ENCODE data around the gene CR1L.
"Not testable (repeated sequence)": the region's sequence is repeated elsewhere in the genome, so short reads cannot be mapped to it uniquely, and the experiment has no call there.

Gene CR1L

GRCh38 chr1:207644852-207645634, at the start of gene CR1L:
CR1L (plus strand) TSS chr1:207645133; CDS start chr1:207645234, 101 bp downstream.
- in situ Hi-C loops (cut with MboI; ENCODE audit: low sequenced_read_pairs) = no loop called here

- in situ Hi-C loops (cut with MboI; ENCODE audit: low sequenced_read_pairs) = no loop called here
Observed at GRCh38 chr1:207603777-207604176, 41.2 kb upstream of the CR1L start.

DNA sequence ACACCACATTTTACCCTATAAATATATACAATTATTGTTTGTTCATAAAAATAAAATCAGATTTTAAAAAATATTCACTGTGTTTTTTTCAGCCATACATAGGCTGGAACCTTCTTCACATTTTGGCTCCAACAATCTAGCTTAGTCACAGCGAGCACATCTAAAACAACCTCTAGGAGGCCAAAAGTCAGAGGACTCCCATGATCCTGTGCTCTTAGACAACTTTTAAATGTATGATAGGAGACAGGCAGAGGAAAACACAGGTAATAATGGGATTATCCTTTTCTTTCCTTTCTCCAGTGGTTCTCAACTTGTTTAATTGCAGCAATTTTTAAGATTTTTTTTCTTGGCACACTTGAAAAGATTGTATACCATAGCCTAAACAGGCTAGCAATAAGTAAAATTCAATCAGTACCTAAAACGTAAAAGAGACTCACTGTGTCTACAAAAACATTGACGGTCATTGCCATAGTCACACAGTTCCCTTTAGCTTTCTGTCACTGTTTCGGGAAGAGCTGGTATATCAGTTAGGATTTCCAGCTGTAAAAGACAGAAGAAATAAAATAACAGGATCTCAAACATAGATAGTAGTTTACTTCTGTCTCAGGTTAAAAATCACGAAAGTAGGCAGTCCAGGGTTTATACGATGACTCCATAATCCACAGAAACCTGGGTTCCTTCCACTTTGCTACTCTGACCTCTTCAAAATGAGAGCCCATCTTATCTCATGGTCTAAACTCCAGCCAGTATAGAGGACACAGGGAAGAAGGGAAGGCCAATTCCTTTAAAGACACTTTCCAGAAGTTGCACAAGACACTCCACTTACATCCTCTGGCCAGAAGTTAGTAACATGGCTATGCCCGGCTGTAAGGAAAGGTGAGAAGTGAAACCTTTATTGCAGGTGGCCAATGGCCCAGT, 39.2 kb upstream of the CR1L start:
- in situ Hi-C loops (cut with MboI; ENCODE audit: low sequenced_read_pairs) = no loop called here

DNA sequence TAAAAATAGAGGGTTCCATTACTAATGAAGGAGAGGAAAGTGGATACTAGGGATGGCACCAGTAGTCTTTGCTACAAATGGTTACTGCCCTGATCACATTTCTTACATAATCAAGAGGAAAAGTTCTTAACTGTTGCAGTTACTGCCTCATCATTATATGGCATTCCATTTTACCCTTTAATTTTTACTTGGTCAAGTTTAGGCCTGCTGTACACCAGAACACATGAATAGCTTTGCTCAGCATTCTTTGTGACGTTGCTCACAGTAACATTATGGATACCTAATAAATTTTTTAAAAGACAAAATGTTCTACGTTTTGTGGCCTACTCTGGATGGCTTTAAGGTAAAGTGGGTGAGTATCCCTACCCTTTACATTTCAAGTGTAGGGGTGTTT, 38.6 kb upstream of the CR1L start:
- in situ Hi-C loops (cut with MboI; ENCODE audit: low sequenced_read_pairs) = no loop called here

DNA sequence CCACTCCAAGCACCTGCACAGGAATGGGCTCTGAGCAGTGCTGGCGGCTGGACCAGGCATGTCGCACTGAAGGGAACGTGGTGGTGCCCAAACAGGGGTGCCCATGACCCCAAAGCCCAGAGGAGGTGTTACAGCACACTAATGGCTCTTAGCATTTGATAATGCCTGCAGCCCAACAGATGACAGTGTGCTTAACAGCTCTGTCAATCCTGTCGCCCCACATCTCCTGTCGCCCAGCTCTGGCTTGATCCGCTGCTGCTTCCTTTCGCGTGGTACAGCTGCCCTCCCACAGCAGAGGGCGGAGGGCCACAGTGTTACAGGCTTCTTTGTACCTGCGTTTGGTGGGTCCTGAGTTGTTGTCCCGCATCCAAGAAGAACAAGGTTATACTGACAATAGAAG, 32.2 kb upstream of the CR1L start:
- in situ Hi-C loops (cut with MboI; ENCODE audit: low sequenced_read_pairs) = no loop called here

GRCh38 chr1:207619871-207620542, 24.9 kb upstream of the CR1L start:
- in situ Hi-C loops (cut with MboI; ENCODE audit: low sequenced_read_pairs) = no loop called here

GRCh38 chr1:207620543-207620893, 24.4 kb upstream of the CR1L start:
- in situ Hi-C loops (cut with MboI; ENCODE audit: low sequenced_read_pairs) = no loop called here

- in situ Hi-C loops (cut with MboI; ENCODE audit: low sequenced_read_pairs) = not testable (repeated sequence)
Observed at GRCh38 chr1:207625504-207626071, 19.3 kb upstream of the CR1L start.

DNA sequence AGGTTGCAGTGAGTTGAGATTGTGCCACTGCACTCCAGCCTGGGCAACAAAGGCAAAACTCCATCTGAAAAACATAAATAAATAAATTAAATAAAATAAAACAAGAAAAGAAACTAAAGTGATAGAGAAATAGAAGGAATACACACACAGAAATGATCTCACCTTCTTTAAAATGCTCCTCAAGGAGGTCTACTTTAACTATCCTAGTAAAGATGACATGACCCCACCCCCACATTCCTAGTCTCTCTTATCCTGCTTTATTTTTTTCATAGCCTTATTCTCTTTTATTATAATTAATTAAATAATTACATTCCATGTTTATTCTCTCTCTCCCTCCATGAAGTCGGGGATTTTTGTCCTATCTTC, 18.0 kb upstream of the CR1L start:
- in situ Hi-C loops (cut with MboI; ENCODE audit: low sequenced_read_pairs) = no loop called here

DNA sequence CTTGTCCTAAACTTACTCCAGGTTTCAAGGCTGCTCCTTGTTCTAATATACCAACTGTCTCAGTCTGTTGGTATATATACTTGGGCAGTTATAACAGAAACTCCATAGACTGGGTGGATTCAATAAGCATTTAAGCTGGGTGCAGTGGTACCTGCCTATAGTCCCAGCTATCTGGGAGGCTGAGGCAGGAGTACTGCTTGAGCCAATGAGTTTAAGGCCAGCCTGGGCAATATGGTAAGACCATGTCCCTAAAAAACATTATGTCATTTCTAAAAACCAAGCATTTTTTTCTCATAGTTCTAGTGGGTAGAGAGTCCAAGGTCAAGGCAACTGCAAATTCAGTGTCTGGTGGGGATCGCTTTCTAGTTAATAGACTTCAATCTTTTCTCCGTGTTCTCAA, 17.4 kb upstream of the CR1L start:
- in situ Hi-C loops (cut with MboI; ENCODE audit: low sequenced_read_pairs) = no loop called here

- in situ Hi-C loops (cut with MboI; ENCODE audit: low sequenced_read_pairs) = no loop called here
Observed at GRCh38 chr1:207628776-207629175, 16.2 kb upstream of the CR1L start.

GRCh38 chr1:207631137-207631536, 13.8 kb upstream of the CR1L start:
- in situ Hi-C loops (cut with MboI; ENCODE audit: low sequenced_read_pairs) = no loop called here

GRCh38 chr1:207633226-207633625, 11.7 kb upstream of the CR1L start:
- in situ Hi-C loops (cut with MboI; ENCODE audit: low sequenced_read_pairs) = no loop called here

GRCh38 chr1:207633699-207634289, 11.1 kb upstream of the CR1L start:
- in situ Hi-C loops (cut with MboI; ENCODE audit: low sequenced_read_pairs) = not testable (repeated sequence)

DNA sequence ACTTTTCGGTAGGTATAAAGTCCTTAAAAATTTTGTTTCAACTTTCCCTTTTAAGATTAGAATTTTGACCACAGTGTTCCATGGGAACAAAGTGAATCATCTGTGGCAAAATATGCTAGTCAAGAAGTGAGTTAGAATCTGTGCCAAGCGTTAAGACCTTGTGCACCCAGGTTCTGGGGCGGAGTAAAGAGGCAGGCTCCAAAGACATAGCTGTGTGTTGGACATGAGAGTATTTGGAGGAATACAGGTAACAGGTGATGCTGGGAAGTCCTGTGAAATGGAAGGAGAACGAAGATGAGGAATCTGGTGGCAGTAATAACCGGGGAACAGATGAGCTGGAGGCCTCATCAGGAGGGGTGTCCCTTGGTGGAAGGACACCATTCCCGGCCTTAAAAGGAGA, 10.6 kb upstream of the CR1L start:
- in situ Hi-C loops (cut with MboI; ENCODE audit: low sequenced_read_pairs) = not testable (repeated sequence)

GRCh38 chr1:207635569-207636186, 9.3 kb upstream of the CR1L start:
- in situ Hi-C loops (cut with MboI; ENCODE audit: low sequenced_read_pairs) = not testable (repeated sequence)

- in situ Hi-C loops (cut with MboI; ENCODE audit: low sequenced_read_pairs) = not testable (repeated sequence)
Observed at GRCh38 chr1:207638487-207639145, 6.3 kb upstream of the CR1L start.

- in situ Hi-C loops (cut with MboI; ENCODE audit: low sequenced_read_pairs) = not testable (repeated sequence)
Observed at GRCh38 chr1:207639362-207639761, 5.6 kb upstream of the CR1L start.

GRCh38 chr1:207644166-207644851, 624 bp upstream of the CR1L start:
- in situ Hi-C loops (cut with MboI; ENCODE audit: low sequenced_read_pairs) = no loop called here
